GM19351 (cell line): ENCODE results near the gene ARPIN.
"Not testable (repeated sequence)": the region's sequence is repeated elsewhere in the genome, so short reads cannot be mapped to it uniquely, and the experiment has no call there.

ENCODE experiments used
- ATAC-seq: cut with Tn5 transposase; IDR thresholded peaks from one replicate; pipeline ENCODE4 v1.9.1; 2021; ENCODE audit warnings: mild to moderate bottlenecking, moderate library complexity; ENCODE audit not compliant: unreplicated experiment

Gene ARPIN

GRCh38 chr15:89910891-89911626, 1.7 kb downstream of the ARPIN start:
- no peak for ATAC-seq

- no peak for ATAC-seq
These were observed 3.1 kb downstream of the ARPIN start for GRCh38 chr15:89909611-89910010.

GRCh38 chr15:89908226-89908625, 4.5 kb downstream of the ARPIN start:
- no peak for ATAC-seq

DNA sequence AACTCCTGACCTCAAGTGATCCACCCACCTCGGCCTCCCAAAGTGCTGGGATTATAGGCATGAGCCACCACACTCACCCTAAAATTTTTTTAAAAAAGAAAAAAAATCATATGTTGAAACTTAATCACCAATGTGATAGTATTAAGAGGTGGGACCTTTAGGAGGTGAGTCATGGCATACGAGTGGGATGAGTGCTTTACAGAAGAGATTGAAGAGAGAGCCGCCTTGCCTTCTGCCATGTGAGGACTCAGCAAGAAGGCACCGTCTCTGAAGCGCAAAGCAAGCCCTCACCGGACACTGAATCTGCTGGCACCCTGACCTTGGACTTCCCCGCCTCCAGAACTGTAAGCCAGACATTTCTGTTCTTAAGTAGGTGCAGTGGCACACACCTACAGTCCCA, 5.5 kb downstream of the ARPIN start:
- no peak for ATAC-seq

DNA sequence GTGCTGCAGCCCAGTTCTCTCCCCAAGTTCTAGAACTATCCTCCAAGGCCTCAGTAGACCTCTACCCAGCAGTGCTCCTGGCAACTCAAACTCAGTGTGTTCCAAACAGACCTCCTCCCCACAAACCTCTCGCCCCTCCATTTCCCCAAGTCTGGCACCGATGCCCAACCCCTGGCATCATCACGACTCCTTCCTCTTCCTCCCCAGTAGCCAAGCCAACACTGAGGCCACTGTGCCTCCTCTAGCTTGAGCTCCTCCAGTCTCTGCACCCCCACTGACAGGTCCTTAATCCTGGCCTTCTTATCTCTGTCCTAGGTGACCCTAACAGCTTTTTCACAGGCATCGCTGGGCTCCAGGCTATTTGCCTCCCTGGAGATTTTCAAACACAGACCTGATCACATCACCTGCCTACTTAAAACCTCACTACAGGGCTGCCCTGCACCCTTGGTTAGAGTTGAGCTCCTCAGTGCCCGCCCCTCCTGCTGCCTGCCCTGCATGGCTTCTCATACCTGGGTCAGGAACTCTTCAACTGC, 6.8 kb downstream of the ARPIN start:
- no peak for ATAC-seq

DNA sequence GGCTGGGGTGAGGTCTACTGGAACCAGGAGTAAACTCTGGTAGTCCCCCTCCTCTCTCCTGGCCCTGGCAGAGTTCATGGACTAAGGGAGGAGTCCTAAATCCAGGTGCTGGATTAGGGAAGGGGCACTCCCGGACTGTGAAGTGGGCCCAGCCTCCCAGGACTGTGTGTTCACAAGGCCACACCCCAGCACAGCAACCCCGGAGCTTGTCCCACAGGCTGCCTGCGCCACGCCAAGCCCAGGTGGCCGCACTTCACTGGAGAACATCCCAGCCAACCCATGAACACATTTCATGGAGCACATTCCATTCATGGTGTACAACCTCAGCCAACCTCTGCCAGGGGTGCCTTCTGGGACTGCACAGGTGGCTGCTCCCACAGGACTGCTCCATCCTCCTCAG, 8.2 kb downstream of the ARPIN start:
- no peak for ATAC-seq

GRCh38 chr15:89903858-89904130, 9.0 kb downstream of the ARPIN start:
- ATAC-seq: no peak

DNA sequence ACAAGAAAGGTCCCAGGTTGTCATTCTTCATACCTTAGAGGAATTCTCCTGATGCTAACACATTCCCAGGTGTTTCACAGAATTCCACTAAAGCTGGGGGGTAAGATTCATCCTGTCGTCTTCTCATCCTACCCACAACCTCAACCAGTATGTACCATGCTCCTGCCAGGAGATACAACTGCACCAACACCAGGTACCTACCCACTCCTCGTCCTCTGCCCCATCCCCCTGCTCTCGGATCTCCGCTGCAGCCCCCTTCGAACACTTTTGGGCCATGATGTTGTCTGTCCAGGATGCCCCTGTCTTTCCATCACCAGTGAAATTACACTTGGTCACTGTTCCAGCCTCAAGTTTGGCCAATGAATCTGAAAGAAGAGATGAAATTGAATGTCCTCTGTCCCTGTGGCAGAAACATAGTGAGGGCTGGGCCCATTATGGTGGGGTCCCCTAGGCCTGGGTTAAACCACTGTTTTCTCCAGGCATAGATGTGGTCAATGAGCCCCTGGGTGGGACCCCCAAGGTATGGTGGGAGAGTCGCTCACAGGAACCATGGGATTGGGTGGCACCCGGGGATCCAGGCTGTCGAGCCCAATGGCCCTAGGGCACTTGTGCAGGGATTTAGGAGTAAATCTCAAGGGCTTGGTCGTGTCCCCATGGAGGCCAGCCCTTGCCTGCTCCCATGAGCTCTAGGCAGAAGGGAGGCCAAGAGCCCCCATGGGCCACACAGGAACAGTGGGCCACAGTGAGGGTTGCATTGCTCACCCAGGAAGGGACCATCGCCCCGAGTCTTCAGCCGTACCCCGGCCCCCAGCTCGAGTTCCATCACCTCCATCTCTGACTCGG, 9.5 kb downstream of the ARPIN start:
- no peak for ATAC-seq

- no peak for ATAC-seq
These were observed 11.9 kb downstream of the ARPIN start for GRCh38 chr15:89900849-89901248.

DNA sequence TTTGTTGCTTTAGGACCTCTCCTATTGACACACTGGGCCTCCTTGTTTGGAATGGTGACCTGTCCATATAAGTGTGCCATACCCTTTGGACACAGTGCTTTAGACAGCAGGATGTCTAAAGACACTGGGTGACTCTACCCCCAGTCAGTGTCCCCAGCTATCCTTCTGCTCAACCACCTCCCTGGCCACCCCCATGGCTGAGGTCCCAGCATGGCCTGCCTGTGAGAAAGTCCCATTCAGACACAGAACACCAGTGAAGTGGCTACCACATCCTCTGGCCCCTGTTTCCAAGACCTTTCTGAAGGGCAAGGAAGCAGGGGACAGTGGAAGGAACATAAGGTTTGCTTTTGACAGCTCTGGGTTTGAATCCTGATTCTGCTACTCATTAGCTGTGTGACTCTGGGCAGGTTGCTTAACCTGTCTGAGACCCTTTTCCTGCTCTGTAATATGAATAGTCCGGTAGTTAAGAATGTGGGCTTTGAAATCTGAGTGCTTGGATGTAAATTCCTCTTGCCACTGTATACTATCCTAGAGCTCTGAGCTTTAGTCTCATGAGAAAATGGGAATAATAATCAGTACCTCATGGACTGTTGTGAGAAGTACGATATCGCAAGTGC, 12.7 kb downstream of the ARPIN start:
- no peak for ATAC-seq

GRCh38 chr15:89899295-89899945, 13.3 kb downstream of the ARPIN start:
- no peak for ATAC-seq

DNA sequence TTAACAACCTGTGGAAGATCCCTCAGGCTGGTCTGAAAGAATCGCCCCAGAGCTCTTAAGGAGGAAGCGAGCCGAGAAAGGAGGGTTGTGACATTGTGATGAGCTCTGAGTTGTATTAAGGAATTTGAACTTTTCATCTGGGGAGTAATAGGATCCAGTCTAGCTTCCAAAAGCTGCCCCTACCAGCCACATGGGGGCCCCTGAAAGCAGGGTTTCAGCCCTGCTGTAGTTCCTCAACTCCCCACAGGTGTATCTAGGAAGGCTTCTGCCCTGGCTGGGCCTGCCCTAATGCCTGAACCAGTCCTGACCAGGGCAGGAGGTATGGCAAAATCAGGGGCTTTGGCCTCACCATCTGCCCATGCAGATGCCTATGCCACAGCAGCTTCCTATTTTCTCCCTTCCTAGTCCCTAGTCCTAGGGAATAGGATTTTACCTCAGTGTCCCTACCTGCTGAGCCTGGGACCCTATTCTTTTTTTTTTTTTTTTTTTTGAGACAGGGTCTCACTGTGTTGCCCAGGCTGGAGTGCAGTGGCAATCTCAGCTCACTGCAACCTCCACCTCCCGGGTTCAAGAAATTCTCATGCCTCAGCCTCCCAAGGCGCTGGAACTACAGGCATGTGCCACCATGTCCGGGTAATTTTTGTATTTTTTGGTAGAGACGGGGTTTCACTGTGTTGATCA, 14.0 kb downstream of the ARPIN start:
- peak; percentile 68 for ATAC-seq

DNA sequence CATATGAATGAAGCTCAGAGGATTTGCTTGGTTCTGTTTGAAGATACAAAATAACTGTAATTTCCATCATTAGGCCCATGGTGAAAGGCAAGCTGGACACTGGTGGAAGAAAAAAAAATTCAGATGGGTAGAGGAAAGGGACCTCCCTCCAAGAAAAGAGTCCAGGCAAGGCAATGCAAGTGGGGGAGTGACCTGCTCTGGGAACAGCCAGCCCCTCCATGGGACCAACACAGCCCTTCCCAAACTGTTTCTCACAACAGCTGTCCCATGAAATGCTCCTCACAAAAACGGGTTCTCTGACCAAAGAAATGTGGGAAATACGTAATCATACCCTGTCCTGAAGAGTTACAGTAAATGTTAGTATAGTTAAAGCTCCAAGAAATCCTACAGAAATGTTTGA, 14.6 kb downstream of the ARPIN start:
- ATAC-seq: no peak

- ATAC-seq: peak; percentile 91
These were observed 18.9 kb downstream of the ARPIN start, which contains the start of gene AP3S2 for GRCh38 chr15:89893696-89894447. Gene AP3S2 (minus strand): TSS chr15:89893994. CDS start chr15:89893949, 45 bp downstream.

DNA sequence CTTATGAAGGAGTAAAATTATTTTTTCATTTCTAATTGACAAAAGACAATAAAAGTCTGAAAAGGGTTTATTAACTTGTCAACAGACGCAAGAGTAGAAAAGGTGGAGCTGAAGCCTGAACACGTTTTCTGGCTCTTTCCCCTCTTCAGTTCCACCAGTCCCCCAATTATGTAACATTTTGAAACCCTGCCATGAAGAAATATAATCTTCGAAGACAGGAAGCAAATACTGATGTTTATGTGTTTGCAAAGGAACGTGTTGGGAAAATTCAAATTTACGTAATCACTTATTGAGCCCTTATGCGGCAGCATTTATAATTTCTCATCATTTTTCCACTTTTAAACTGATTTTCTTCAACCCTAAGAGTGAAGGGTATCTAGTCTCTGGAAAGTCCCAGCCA, 19.7 kb downstream of the ARPIN start:
- ATAC-seq: no peak

DNA sequence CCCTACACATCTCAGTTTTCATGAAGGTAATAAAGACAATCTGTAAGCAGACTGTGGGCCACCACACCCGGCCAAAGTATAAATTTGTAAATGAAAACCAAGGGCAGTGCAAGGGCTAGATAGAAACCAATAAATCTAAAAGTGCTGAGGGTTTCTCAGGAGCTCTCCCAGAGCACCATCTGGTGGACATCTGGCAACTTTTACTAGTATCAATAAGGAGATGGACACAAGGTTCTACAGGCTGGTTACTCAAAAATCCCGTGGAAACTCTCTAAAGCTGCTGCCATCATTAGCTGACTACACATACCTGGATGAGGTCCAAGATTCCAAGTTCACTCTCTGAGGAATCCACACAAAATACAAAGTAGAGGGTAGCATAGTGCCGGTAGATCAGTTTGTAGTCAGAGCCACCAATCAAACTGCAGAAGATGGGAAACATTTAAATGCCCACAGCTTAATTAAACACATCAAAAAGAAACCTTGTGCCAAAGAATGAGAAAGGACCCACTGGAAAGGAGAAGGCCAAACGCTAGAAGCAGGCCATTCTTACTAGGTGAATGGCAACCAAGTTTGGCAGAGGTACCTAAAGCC, 24.4 kb downstream of the ARPIN start:
- ATAC-seq: no peak

GRCh38 chr15:89885611-89886010, 27.1 kb downstream of the ARPIN start:
- no peak for ATAC-seq

DNA sequence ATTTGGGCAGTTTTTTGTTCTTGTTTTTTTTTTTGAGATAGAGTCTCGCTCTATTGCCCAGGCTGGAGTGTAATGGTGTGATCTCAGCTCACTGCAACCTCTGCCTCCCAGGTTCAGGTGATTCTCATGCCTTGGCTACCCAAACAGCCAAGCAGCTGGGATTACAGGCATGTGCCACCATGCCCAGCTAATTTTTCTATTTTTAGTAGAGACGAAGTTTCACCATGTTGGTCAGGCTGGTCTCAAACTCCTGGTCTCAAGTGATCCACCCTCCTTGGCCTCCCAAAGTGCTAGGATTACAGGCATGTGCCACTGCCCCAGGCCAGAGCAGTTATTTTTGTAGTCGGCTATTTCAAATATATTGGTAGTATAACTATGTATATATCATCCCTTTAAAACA, 27.6 kb downstream of the ARPIN start:
- ATAC-seq: not testable (repeated sequence)

- ATAC-seq: no peak
These were observed 29.2 kb downstream of the ARPIN start for GRCh38 chr15:89883518-89883917.

DNA sequence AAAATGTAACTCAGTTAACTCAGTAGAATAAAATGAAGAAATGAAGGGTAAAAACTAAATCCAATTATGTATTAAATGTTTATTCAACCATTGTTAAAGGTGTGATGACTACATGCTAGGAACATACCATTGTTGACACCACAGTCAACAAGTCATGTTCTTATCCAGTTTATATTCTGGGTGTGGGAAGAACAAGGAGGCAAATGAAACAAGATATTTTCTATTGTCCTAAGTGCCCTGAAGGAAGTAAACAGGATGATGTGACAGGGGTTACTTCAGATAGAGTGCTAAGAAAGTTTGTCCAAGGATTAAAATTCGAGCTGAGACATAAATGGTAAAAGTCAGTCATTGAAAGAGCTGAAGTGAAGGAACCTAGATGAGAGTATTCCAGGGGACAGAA, 32.0 kb downstream of the ARPIN start:
- ATAC-seq: no peak
